Stimulated activated CD4-positive, alpha-beta T cell treated with anti-CD3 and anti-CD28 coated beads, Interleukin-15, amount 100 ng/mL, for 1 hour (primary cell): Measurements from ENCODE around the gene RASSF5.
A peak's percentile ranks its signal among the peaks of the same experiment; 100 is the strongest.
"Not testable (repeated sequence)": the region's sequence is repeated elsewhere in the genome, so short reads cannot be mapped to it uniquely, and the experiment has no call there.

Experiments used
- DNase-seq, 2 donors: peaks; one replicate each; pipeline ENCODE4 v3.0.0-alpha.2; 2020; ENCODE audit warnings: low read depth in 1 of 2, low spot score in 1 of 2

RASSF5 gene

DNA sequence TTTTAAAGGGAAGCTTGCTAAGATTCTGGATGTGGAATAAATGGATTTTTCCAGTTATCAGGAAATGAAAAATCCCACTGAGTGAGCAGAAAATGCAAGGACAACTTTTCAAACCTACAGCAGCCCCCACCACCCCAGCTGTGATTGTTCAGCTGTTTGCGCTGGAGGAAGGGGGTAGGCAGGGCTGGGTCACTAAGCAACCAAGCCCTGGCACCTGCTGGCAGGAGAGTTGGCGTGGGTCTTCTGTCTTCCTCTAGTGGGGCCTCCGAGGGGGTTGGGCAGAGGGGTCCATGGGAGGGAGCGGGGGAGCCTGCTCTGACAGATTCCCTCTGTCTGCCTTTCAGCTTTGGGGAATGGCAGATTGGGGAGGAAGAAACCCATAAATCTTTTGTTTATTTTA is 59.7 kb downstream of the RASSF5 start:
- no peak for DNase-seq

DNA sequence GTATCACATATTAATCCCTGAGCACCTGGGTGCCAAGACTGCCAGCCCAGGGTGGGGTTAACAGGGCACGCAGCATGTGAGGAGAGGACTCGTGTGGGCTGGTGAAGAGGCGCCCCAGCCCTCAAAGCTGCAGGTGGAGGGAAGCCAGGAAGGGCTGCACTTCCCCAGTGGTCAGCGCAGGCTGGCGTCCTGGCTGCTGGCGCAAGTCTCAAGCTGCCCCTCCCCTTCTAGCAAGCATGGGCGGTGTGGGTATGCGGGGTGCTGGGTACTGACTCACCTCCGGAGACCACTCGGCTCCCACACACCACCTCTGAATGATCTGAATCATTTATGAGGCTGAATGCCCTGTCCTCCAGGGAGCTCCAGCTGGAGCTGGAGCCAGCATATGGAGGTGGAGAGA is 60.9 kb downstream of the RASSF5 start:
- no peak for DNase-seq

GRCh38 chr1:206568779-206569352 is 61.5 kb downstream of the RASSF5 start:
- no peak for DNase-seq

DNA sequence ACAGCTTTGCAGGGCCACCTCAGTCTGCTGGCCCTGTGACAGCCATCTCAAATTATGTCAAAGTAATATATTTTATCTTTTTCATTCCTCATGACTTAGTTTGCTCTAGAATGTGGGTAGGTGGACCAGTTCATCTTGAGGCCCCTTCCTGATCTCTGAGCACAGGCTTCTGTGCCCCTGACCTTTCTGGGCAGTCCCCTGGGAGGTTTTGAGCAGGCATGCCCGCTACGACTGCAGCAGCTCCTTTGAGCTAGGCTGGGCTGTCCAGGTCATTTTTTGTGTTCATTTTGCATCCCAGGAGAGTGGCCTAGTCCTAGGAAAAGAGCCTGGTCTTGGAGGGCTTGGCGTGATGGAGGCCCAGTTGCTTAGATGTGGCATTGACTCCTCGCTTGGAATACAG is 62.2 kb downstream of the RASSF5 start:
- DNase-seq: no peak

DNA sequence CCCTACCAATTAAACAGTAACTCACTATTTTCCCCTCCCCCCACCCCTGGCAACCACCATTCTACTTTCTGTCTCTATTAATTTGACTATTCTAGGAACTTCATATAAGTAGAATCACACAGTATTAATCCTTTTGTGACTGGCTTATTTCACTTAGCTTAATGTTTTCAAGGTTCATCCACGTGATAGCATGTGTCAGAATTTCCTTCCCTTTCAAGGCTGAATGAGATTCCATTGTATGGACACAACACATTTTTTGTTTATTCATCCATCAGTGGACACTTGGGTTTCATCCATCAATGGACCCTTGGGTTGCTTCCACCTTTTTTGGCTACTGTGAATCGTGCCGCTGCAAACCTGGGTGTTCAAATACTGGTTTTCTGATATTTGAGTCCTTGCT is 63.2 kb downstream of the RASSF5 start:
- DNase-seq: no peak

DNA sequence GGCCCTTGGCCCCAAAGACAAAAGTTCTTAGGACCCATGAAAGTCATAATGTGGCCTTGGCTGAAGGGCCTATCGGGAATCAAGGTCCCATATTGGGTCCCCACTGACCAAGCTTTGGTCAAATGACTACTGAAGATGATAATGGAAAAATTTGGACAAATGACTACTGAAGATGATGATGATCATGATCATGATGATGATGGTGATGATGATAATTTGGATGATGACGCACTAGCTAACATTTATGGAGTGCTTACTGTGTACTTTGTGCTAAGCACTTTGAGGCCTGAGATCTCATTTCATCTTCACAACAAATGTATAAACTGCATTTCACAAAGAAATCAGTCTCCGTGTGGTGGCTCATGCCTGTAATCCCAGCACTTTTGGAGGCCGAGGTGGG is 65.5 kb downstream of the RASSF5 start:
- no peak for DNase-seq

DNA sequence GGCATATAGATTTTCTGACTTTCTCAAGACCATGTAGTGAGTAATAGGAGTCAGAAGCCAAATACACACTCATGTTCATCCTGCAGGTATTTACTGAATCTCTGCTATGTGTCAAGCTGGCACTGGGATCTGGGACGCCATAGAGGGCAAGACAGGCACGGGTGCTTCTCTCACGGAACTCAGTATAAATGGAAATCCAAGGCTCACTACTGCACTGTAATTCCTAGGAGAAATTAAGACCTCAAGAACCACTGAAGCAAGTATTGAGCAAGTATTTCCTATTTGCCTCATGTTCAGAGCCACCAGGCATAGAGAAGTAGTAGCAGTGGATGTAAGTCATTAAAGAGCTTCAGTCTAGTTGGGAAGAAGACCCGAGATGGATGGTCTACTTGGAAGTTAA is 66.0 kb downstream of the RASSF5 start:
- DNase-seq: no peak

- DNase-seq: no peak
Measured at GRCh38 chr1:206573762-206574161, 66.4 kb downstream of the RASSF5 start.

DNA sequence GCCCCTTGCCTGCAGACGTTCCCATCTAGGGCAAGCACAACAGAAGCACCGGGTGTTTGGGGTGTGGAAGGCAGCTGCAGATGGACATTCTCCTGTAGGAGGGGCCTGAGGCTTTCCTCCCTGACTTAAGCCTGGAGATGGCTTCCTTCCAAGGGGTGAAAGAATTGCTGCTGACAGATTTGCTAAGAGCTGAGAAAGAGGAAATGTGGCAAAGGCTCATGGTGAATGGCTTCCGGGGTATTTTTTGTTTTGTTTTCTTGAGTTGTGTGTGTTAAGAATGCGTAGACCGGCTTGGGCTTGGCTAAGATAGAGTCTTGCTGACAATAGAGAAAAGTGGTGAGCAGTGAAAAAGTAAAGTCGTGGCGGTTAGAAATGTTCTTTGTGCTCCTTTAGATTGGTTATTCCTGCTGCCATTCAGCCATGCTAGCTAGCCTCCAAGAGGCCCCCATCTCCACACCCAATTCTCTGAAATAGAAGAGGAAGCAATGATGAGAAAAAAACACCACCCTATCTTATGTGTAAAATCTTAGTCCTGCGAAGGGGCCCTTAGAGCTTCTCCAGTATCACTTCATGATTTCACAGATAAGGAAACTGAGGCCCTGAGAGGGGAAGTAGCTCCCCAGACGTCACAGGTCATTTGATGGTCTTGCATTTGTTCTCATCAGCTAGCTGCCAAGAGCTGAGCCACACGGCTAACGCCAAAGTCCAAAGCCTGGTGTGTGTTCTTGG is 68.0 kb downstream of the RASSF5 start:
- DNase-seq: no peak

GRCh38 chr1:206575894-206576737 is 68.8 kb downstream of the RASSF5 start:
- DNase-seq: no peak

DNA sequence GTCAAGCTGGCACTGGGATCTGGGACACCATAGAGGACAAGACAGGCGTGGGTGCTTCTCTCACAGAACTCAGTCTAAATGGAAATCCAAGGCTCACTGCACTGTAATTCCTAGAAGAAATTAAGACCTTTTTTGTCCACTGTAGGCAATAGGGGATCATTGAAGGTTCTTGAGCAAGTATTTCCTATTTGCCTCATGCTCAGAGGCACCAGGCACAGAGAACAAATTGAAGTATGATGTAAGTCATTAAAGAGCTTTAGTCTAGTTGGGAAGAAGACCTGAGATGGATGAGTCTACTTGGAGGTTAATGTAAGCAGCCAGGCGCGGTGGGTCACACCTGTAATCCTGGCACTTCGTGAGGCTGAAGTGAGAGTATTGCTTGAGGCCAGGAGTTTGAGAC is 70.3 kb downstream of the RASSF5 start:
- DNase-seq: no peak

DNA sequence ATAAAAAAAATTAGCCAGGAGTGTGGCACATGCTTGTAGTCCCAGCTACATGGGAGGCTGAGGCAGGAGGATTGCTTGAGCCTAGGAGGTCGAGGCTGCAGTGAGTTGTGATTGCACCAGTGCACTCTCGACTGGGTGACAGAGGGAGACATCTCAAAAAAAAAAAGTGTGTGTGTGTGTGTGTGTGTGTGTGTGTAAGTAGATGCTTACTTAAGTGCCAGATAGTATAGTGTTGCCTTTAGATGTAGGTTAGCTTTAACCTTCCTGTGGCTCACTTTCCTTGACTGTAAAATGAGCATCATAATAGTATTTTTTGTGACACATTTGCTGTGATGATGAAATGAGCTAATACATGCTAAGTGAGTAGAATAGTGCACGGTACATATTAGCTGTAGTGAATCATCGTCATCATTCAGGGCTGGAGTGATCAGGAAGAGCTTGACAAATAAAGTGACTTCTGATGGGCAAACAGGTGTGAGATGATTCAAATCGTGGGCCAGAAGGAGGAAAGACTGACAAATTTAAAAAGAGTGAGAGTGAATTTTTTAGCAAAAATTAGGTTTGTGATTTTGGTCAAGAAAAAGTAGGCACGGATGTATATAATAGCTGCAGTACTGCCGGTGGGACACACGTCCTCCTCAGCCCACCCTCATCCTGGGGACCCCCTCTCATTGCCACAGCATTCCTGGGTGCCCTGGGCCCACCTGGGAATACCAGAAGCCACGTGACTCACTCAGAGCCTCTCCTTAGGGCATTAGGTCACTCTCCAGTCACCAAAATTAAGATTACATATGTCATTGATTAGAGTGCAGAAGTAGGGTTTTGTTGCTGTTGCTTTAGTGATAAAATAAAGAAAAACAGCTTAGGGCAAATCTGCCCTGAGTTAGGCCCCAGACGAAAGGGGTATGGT is 71.0 kb downstream of the RASSF5 start:
- DNase-seq: no peak

DNA sequence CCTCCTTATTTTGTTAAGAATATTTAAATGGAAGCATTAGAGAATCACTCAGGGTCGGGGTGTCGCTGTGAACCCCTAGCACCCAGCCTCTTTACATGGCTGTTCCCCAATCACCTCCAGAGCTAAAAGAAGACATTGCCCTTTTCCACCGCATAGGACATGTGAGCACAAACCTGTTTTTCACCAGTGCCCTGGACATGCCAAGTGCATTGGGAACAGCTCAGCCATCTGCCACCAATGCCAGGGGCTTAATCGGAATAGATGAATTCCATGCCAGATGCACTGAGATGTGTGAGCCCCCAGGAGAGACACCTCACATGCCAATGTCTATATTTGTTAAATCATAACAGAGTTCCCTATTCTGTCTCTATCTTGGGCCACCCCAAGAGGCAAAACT is 71.6 kb downstream of the RASSF5 start:
- DNase-seq: no peak

GRCh38 chr1:206579747-206580437 is 72.6 kb downstream of the RASSF5 start:
- DNase-seq: peak; percentile 56 to 70

GRCh38 chr1:206580438-206581113 is 73.2 kb downstream of the RASSF5 start:
- no peak for DNase-seq

GRCh38 chr1:206581114-206581497 is 73.8 kb downstream of the RASSF5 start:
- DNase-seq: not testable (repeated sequence)

- DNase-seq: peak; percentile 52 to 59
Measured at GRCh38 chr1:206581571-206581981, 74.2 kb downstream of the RASSF5 start.

- no peak for DNase-seq
Measured at GRCh38 chr1:206582537-206582936, 75.2 kb downstream of the RASSF5 start.

GRCh38 chr1:206582971-206583706 is 75.8 kb downstream of the RASSF5 start:
- DNase-seq: peak in 1 of 2 donors; percentile 35
